Ureter (tissue), 1 donor: Measurements from ENCODE around the gene TXK. TPM values are rescaled to one million over a fixed set of nuclear protein-coding genes. Genes with fewer than 3 reads are reported as not detected.

ENCODE experiments used
- DNase-seq: peaks from one replicate; pipeline ENCODE4 v3.0.0-alpha.2; 2020; ENCODE audit warnings: low spot score
- total RNA-seq: library from RNA; stranded (reverse); gene quantifications from one replicate; pipeline ENCODE4 v1.2.4, GENCODE V29; 2023
- donor health status: DM: yes; HTN: yes; CAD: no.

Gene TXK
- total RNA-seq, 1 donor from 2014 or later: 7.8 TPM

GRCh38 chr4:48051078-48051477, 83.0 kb downstream of the TXK start:
- no peak for DNase-seq

GRCh38 chr4:48049483-48049882, 84.6 kb downstream of the TXK start:
- no peak for DNase-seq

DNA sequence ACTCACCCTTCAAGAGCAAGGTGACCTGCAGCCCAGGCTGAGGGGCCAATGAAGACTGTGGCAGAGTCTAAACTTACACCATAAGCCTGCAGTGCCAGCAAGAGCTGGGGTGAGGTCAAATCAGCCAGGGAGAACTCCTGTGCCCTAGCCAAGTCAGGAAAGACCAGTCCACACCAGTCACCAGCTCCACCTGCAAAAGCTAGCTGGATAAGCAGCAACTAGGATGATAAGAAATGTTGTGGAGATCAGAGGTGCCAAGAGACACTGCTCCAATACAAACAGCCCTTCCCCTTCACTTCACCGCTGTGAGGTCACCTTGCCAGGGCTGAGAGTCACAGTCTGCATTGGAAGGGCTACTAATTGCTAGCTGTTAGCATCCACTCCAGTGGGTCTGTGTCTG, 86.2 kb downstream of the TXK start:
- DNase-seq: no peak

- no peak for DNase-seq
Observed at GRCh38 chr4:48047421-48047844, 86.6 kb downstream of the TXK start.

DNA sequence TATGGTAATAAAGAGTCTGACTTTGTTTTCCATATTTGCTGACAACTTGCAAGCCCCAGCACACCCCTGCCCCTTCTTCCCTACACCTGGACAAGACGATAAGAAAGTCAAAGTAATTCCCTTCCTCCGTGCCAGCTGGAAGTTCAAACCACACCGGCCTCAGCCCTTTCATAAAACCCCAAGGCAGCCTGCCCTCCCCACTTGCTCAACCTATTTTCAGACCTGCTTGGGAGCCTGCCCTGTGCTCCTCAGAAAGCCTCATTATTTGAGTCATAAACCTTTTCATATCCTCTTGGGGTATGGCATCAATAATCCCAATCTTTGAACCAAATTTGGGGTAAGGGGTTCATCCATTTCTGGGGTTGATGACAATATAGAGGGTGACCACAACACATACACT, 88.0 kb downstream of the TXK start:
- no peak for DNase-seq

- no peak for DNase-seq
Observed at GRCh38 chr4:48044298-48044697, 89.8 kb downstream of the TXK start.

GRCh38 chr4:48043504-48043903, 90.5 kb downstream of the TXK start:
- DNase-seq: no peak

DNA sequence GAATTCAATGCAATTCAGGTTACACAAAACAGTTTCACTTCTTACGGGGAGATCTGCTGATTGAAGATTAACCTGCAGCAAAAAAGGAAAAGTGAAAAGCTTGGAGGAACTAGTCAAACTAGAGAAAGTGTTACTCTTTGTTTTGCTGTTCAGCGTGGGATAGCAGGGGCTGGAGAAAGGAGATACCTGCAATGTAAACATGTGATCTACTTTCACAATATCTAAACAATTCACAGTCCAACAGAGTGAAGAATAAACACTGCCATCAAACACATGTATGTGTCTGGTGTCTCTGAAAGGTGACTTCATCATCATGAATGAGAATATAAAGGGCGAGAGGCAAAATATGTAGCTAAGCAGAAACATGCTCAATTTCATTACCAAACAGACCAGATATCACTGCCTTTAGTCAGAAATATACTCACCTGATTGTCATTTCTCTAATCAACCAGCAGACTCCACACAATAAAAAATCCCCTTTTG, 91.0 kb downstream of the TXK start:
- no peak for DNase-seq

- DNase-seq: no peak
Observed at GRCh38 chr4:48041535-48042137, 92.4 kb downstream of the TXK start.

DNA sequence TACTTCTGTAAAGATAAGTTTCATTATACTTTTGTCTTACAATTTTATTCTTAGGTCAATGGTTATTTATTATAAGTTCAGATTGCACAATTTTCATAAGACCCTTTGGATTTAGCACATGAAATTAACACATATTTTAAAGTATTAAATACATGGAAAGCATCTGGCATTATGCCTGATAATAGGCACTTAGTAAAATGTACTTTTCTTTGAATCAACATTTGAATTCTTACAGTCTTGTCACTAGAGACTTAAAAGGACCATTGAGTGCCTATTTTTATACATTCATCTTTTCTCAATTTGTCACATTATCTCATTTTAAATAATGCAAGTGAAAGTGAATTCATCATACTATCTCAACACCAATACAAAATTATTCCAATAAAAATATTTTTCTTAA, 94.5 kb downstream of the TXK start:
- no peak for DNase-seq

DNA sequence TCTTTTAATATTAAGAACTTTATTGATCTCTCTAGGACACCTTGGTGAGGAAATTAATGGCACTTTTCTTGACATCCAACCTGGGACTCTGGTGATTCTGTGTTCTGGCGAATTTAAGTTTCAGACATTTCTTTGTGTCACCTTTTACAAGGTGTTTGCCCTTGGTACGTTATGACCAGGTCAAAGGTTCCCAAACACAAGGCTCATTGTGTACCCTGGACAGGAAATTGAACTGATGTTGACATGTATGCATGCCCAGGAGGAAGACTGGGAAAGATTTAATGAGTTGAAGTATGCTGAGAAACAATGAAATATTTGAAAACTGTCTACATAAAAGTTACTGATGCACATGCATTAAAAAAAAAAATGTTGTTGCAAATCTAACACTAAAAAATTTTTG, 95.4 kb downstream of the TXK start:
- no peak for DNase-seq

DNA sequence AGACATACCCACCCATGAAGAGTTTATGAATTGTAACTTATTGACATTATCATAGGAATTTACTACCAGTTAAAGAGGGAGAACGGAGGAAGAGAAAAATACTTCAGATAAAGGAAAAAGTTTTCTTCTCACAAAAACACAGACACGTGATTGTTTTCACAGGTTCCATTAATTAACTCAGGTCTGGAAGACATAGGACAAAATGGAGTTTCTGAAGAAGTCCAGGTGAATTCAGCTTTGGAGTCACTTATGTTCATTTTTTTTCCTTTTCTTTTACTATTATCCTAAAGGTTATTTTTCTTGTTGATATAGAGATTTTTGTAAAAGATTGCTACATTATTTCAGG, 97.0 kb downstream of the TXK start:
- no peak for DNase-seq

- DNase-seq: no peak
Observed at GRCh38 chr4:48035952-48036351, 98.1 kb downstream of the TXK start.

GRCh38 chr4:48033825-48034413, 100.1 kb downstream of the TXK start:
- DNase-seq: no peak

- DNase-seq: no peak
Observed at GRCh38 chr4:48033412-48033811, 100.6 kb downstream of the TXK start.

DNA sequence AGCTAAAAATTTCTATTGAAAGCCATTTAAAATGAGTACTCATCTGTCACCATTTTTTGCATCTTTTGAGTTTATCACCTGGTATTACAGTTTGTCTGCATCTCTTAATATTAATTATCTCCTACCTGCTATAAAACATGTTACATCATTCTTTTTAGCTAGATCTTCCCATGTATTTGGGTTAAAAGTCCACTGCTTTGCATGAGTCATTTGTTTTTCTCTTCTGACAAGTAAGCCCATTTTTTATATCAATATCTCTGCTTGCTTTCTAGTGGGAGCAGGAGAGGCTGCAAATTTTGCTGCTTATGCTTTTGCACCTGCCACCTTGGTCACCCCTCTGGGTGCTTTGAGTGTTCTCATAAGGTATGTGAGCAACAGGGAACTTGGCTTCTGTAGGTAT, 101.3 kb downstream of the TXK start:
- no peak for DNase-seq

DNA sequence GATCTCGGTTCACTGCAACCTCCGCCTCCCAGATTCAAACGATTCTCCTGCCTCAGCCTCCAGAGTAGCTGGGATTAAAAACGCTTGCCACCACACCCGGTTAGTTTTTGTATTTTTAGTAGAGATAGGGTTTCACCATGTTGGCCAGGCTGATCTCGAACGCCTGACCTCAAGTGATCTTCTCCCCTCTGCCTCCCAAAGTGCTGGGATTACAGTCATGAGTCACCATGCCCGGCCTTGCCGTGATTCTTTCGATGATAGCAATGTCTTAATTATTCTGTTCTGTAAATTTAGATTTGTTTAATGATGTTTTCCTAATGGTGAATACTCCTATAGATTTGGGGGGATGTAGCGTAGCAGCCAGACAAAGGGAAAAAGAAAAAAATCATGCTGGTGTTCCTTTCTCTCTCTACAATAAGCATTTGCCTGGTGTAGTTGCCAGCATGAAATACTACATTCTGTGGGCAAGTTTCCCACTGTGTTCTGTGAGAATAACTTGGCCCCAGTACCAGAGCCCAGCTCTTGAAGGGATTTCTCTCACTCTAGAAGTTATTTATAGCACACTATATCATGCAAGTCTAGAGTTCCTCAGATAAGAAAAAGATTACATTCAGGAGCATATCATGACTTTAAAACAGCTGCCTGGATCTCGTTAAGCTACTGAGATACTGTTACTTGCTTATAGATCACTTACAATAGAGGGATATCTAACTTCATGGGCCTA, 102.1 kb downstream of the TXK start:
- no peak for DNase-seq

DNA sequence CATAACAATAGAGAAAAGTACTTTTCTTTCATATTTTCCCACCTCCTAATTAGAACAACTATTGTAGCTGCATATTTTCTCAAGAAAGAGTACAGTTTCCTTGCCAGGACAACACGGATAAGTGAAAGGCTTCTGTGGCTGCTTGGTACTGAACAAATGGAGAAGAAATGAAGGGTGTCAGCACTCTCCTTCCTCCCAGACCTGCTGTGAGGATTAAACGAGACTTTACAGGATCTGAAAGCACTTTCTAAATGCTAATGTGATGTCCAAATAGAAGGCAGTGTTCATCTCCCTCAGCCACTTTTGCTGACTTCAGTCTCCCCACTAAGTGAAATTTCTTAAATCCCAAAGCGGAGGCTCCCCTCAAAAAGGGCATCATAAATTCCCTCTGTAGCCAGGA, 103.6 kb downstream of the TXK start:
- DNase-seq: no peak

- DNase-seq: no peak
Observed at GRCh38 chr4:48028696-48029095, 105.4 kb downstream of the TXK start.

GRCh38 chr4:48027653-48028052, 106.4 kb downstream of the TXK start:
- DNase-seq: no peak

GRCh38 chr4:48025005-48025404, 109.0 kb downstream of the TXK start:
- no peak for DNase-seq

- no peak for DNase-seq
Observed at GRCh38 chr4:48024522-48024921, 109.5 kb downstream of the TXK start.

DNA sequence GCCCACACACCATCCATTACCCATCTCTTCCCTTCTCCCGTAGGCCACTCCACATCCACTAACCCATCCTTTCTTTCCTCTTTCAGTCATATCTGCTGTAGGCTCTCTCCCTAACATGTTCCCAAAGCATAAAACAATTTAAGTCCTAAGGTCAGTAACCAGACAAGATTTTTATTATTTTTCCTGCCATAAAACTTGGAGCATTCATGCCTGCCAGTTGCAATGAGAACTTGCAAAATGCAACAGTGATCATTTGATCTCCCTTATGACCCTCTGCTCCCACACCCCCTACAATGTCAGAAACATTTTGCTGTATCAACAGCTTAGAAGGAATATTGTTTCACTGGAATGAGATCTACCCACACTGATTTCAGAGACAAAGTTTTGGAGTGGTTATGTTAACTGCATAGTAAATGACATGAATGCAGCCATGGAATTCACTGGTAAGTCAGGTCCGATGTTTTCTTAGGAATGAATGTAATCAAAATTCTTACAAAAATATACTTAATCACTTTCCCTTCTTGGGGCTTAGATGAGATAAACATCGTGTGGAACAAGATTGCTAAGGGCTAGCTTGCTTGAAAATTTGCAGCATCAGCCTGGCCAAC, 111.8 kb downstream of the TXK start:
- DNase-seq: no peak
